HG02623 (cell line): ENCODE measurements around the gene WDFY4.
"Not testable (repeated sequence)": the region's sequence is repeated elsewhere in the genome, so short reads cannot be mapped to it uniquely, and the experiment has no call there.

Experiments used
- ATAC-seq: cut with Tn5 transposase; IDR thresholded peaks from one replicate; pipeline ENCODE4 v1.9.1; 2021; ENCODE audit warnings: moderate library complexity; ENCODE audit not compliant: unreplicated experiment

WDFY4 gene

GRCh38 chr10:48684792-48685623 lies at the start of gene WDFY4:
Gene WDFY4, plus strand, starts transcription at chr10:48684873. Its CDS starts 24,860 bp downstream, at chr10:48709733.
- peak; percentile 57 for ATAC-seq

- ATAC-seq, result no peak
These were observed 49.6 kb upstream of the WDFY4 start for GRCh38 chr10:48634984-48635557.

GRCh38 chr10:48636231-48636630 lies 48.4 kb upstream of the WDFY4 start:
- ATAC-seq, result no peak

GRCh38 chr10:48636901-48637300 lies 47.8 kb upstream of the WDFY4 start:
- no peak for ATAC-seq

- no peak for ATAC-seq
These were observed 46.5 kb upstream of the WDFY4 start for GRCh38 chr10:48638158-48638557.

GRCh38 chr10:48638739-48639527 lies 45.7 kb upstream of the WDFY4 start:
- no peak for ATAC-seq

- ATAC-seq, result no peak
These were observed 45.0 kb upstream of the WDFY4 start for GRCh38 chr10:48639632-48640031.

- ATAC-seq, result no peak
These were observed 44.3 kb upstream of the WDFY4 start for GRCh38 chr10:48640326-48640725.

- ATAC-seq, result not testable (repeated sequence)
These were observed 43.5 kb upstream of the WDFY4 start for GRCh38 chr10:48641099-48641690.

GRCh38 chr10:48645600-48645999 lies 39.1 kb upstream of the WDFY4 start:
- no peak for ATAC-seq

GRCh38 chr10:48647073-48647472 lies 37.6 kb upstream of the WDFY4 start:
- not testable (repeated sequence) for ATAC-seq

- ATAC-seq, result no peak
These were observed 36.3 kb upstream of the WDFY4 start for GRCh38 chr10:48648172-48648942.

- ATAC-seq, result no peak
These were observed 35.2 kb upstream of the WDFY4 start for GRCh38 chr10:48649349-48649944.

GRCh38 chr10:48651293-48651692 lies 33.4 kb upstream of the WDFY4 start:
- no peak for ATAC-seq

GRCh38 chr10:48651839-48652238 lies 32.8 kb upstream of the WDFY4 start:
- no peak for ATAC-seq

- ATAC-seq, result no peak
These were observed 32.3 kb upstream of the WDFY4 start for GRCh38 chr10:48652344-48652743.

GRCh38 chr10:48653347-48653746 lies 31.3 kb upstream of the WDFY4 start:
- ATAC-seq, result no peak

- ATAC-seq, result no peak
These were observed 30.6 kb upstream of the WDFY4 start for GRCh38 chr10:48653944-48654698.
